ENCODE measurements around the gene NINJ2.

GRCh38 chr12:545835-546234 is 117.4 kb downstream of the NINJ2 start:
- TF ChIP-seq, protein P1, sequence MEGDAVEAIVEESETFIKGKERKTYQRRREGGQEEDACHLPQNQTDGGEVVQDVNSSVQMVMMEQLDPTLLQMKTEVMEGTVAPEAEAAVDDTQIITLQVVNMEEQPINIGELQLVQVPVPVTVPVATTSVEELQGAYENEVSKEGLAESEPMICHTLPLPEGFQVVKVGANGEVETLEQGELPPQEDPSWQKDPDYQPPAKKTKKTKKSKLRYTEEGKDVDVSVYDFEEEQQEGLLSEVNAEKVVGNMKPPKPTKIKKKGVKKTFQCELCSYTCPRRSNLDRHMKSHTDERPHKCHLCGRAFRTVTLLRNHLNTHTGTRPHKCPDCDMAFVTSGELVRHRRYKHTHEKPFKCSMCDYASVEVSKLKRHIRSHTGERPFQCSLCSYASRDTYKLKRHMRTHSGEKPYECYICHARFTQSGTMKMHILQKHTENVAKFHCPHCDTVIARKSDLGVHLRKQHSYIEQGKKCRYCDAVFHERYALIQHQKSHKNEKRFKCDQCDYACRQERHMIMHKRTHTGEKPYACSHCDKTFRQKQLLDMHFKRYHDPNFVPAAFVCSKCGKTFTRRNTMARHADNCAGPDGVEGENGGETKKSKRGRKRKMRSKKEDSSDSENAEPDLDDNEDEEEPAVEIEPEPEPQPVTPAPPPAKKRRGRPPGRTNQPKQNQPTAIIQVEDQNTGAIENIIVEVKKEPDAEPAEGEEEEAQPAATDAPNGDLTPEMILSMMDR (IDR thresholded peaks at IDR 0.05): no peak
- TF ChIP-seq POLR2A (IDR thresholded peaks at IDR 0.05): no peak
